ENCODE results near the gene DST.

GRCh38 chr6:56652231-56652630 lies 9.5 kb upstream of the DST start:
- TF ChIP-seq EZH2 (IDR thresholded peaks at IDR 0.05) (no peak), CTCF (IDR thresholded peaks at IDR 0.05) (no peak)
